H1 (cell line): ENCODE measurements around the gene AQP12A. TPM values are rescaled to one million over a fixed set of nuclear protein-coding genes. Genes with fewer than 3 reads are reported as not detected.

ENCODE experiments used
- CTCF ChIA-PET: fragments of 300-600 bp; sonication (Branson Sonifier 250); formaldehyde crosslinking; loops from one replicate; lab custom pipeline; 2021; ENCODE audit not compliant: partially characterized antibody; lab: Charles Lee
- POLR2A ChIA-PET: fragments of 300-600 bp; sonication (Branson Sonifier 250); formaldehyde crosslinking; loops from one replicate; lab custom pipeline; 2021; ENCODE audit warnings: inconsistent platforms; ENCODE audit not compliant: partially characterized antibody; lab: Charles Lee
- DNase-seq, 2 experiments: peaks; one replicate each; pipeline versions ENCODE4 v3.0.0 to v3.0.0-alpha.2; 2010 to 2022; ENCODE audit warnings: low spot score in 2 of 2, low read depth in 1 of 2, mixed read lengths in 1 of 2
- FAIRE-seq: peaks from 2 replicates; lab custom pipeline; 2011; peaks lifted over from hg19 to GRCh38; lab: Jason Lieb, UNC
- H2AFZ ChIP-seq: 2 replicates; pipeline ENCODE4 v1.8.1; 2012; ENCODE audit warnings: low read length, inconsistent platforms
- H2AK5ac ChIP-seq: 2 replicates; pipeline ENCODE4 v1.6.1; 2013; ENCODE audit warnings: low read depth, low read length
- H2BK120ac ChIP-seq: replicated peaks from 2 replicates; pipeline ENCODE3; 2013; ENCODE audit warnings: low read depth, low read length, inconsistent platforms
- H2BK12ac ChIP-seq: 2 replicates; pipeline ENCODE4 v1.6.1; 2013; ENCODE audit warnings: low read depth, low read length
- H2BK15ac ChIP-seq: 2 replicates; pipeline ENCODE4 v1.6.1; 2013; ENCODE audit warnings: low read length
- H2BK20ac ChIP-seq: 2 replicates; pipeline ENCODE4 v1.6.1; 2013; ENCODE audit warnings: low read length
- H2BK5ac ChIP-seq: 2 replicates; pipeline ENCODE4 v1.6.1; 2013; ENCODE audit warnings: low read depth, low read length
- H3K14ac ChIP-seq: 2 replicates; pipeline ENCODE4 v1.6.1; 2013; ENCODE audit warnings: inconsistent platforms; ENCODE audit not compliant: insufficient read length
- H3K18ac ChIP-seq: 2 replicates; pipeline ENCODE4 v1.6.1; 2013; ENCODE audit warnings: low read length; ENCODE audit errors: extremely low read depth
- H3K23ac ChIP-seq: 2 replicates; pipeline ENCODE4 v1.6.1; 2013; ENCODE audit warnings: inconsistent platforms; ENCODE audit not compliant: insufficient read length
- H3K23me2 ChIP-seq: 2 replicates; pipeline ENCODE4 v1.6.1; 2013; ENCODE audit warnings: low read depth, low read length
- H3K27ac ChIP-seq: 2 replicates; pipeline ENCODE4 v1.6.1; 2011; ENCODE audit warnings: low read depth, low read length, inconsistent platforms
- H3K27me3 ChIP-seq, 4 experiments: replicated peaks in 1 of 4; 1 replicate in 1 of 4; 2 replicates in 3 of 4; pipeline versions ENCODE4 v1.6.1 to v1.8.1; 2011 to 2013; ENCODE audit warnings: low read length in 3 of 4, mild to moderate bottlenecking in 3 of 4, inconsistent platforms in 2 of 4, mixed read lengths in 2 of 4, moderate library complexity in 1 of 4; ENCODE audit not compliant: control insufficient read depth in 3 of 4, insufficient read depth in 3 of 4; ENCODE audit errors: extremely low read depth in 1 of 4
- H3K36me3 ChIP-seq, 4 experiments: 2 replicates each; pipeline versions ENCODE4 v1.6.1 to v1.8.1; 2011 to 2013; ENCODE audit warnings: mild to moderate bottlenecking in 4 of 4, low read length in 3 of 4, moderate library complexity in 2 of 4, control low read depth in 1 of 4, inconsistent platforms in 1 of 4; ENCODE audit not compliant: insufficient read depth in 4 of 4, control insufficient read depth in 2 of 4
- H3K4ac ChIP-seq: replicated peaks from 2 replicates; pipeline ENCODE3; 2013; ENCODE audit warnings: low read length, low read depth, mixed read lengths, inconsistent platforms; ENCODE audit not compliant: insufficient read length
- H3K4me1 ChIP-seq, 4 experiments: replicated peaks in 1 of 4; 1 replicate in 1 of 4; 2 replicates in 3 of 4; pipeline versions ENCODE4 v1.6.1 to v1.8.1; 2011 to 2013; ENCODE audit warnings: low read length in 3 of 4, inconsistent platforms in 2 of 4, mixed read lengths in 1 of 4; ENCODE audit not compliant: insufficient read depth in 4 of 4, control insufficient read depth in 3 of 4
- H3K4me2 ChIP-seq, 2 experiments: 2 replicates each; pipeline versions ENCODE4 v1.6.1 to v1.8.1; 2011 to 2013; ENCODE audit warnings: low read depth in 2 of 2, low read length in 2 of 2, control low read depth in 1 of 2, inconsistent platforms in 1 of 2, mild to moderate bottlenecking in 1 of 2; ENCODE audit not compliant: insufficient read depth in 1 of 2
- H3K4me3 ChIP-seq, 4 experiments: fragments of 200-600, 300-600 bp in 1 of 4; sonication (generic), shearing (Covaris generic), sonication (Bioruptor Twin) in 1 of 4; 2 replicates each; pipeline versions ENCODE4 v1.5.1 to v1.8.1; 2011 to 2016; ENCODE audit warnings: low read length in 4 of 4, low read depth in 3 of 4, control low read depth in 2 of 4, inconsistent platforms in 2 of 4, mild to moderate bottlenecking in 2 of 4, mixed read lengths in 1 of 4, moderate library complexity in 1 of 4; ENCODE audit not compliant: insufficient read depth in 2 of 4; ENCODE audit errors: extremely low read depth in 1 of 4
- H3K56ac ChIP-seq: replicated peaks from 2 replicates; pipeline ENCODE3; 2013; ENCODE audit warnings: low read depth, mild to moderate bottlenecking, mixed read lengths, low read length, inconsistent platforms; ENCODE audit not compliant: insufficient read length
- H3K79me1 ChIP-seq: 2 replicates; pipeline ENCODE4 v1.6.1; 2013; ENCODE audit warnings: low read depth, low read length, control low read depth
- H3K79me2 ChIP-seq, 2 experiments: 2 replicates each; pipeline versions ENCODE4 v1.6.1 to v1.8.1; 2012 to 2013; ENCODE audit warnings: low read length in 2 of 2, mild to moderate bottlenecking in 2 of 2, inconsistent platforms in 1 of 2; ENCODE audit not compliant: insufficient read depth in 2 of 2, control insufficient read depth in 1 of 2
- H3K9ac ChIP-seq, 4 experiments: replicated peaks in 1 of 4; 1 replicate in 1 of 4; 2 replicates in 3 of 4; pipeline versions ENCODE4 v1.6.1 to v1.8.1; 2011 to 2013; ENCODE audit warnings: low read depth in 3 of 4, low read length in 3 of 4, control low read depth in 2 of 4, mild to moderate bottlenecking in 2 of 4, moderate library complexity in 2 of 4, inconsistent platforms in 1 of 4; ENCODE audit errors: extremely low read depth in 1 of 4
- H3K9me3 ChIP-seq, 2 experiments: 2 replicates each; pipeline versions ENCODE4 v1.6.1 to v1.8.1; 2012 to 2013; ENCODE audit warnings: mild to moderate bottlenecking in 2 of 2, moderate library complexity in 2 of 2, control low read depth in 1 of 2, inconsistent platforms in 1 of 2, low read depth in 1 of 2, low read length in 1 of 2, mixed read lengths in 1 of 2; ENCODE audit not compliant: insufficient read depth in 2 of 2
- H4K20me1 ChIP-seq, 2 experiments: replicated peaks in 1 of 2; 2 replicates each; pipeline versions ENCODE3 to v1.8.1; 2011 to 2013; ENCODE audit warnings: inconsistent platforms in 2 of 2, low read length in 2 of 2, mild to moderate bottlenecking in 1 of 2; ENCODE audit not compliant: insufficient read depth in 2 of 2, control insufficient read depth in 1 of 2
- H4K5ac ChIP-seq: 2 replicates; pipeline ENCODE4 v1.6.1; 2013; ENCODE audit warnings: low read length, low read depth, mixed read lengths, inconsistent platforms; ENCODE audit not compliant: insufficient read length
- H4K8ac ChIP-seq: 2 replicates; pipeline ENCODE4 v1.8.0; 2013; ENCODE audit warnings: mild to moderate bottlenecking, moderate library complexity, low read length, inconsistent platforms; ENCODE audit not compliant: insufficient read depth; ENCODE audit errors: extremely low read depth
- H4K91ac ChIP-seq: replicated peaks from 2 replicates; pipeline ENCODE3; 2013; ENCODE audit warnings: low read length, mixed read lengths, inconsistent platforms; ENCODE audit not compliant: insufficient read length
- JUND ChIP-seq: IDR thresholded peaks from 2 replicates; pipeline ENCODE4 v1.6.1; 2011; ENCODE audit warnings: mild to moderate bottlenecking, improper control_type of control experiment, low read length
- POLR2AphosphoS5 ChIP-seq: IDR thresholded peaks from 2 replicates; pipeline ENCODE4 v1.6.1; 2011; ENCODE audit warnings: low read depth, low read length
- WGBS, 2 experiments: shearing (Covaris generic) in 1 of 2; methylation state at CpG; one replicate each; pipeline versions ENCODE4 v1.1.6 to v1.1.7; 2013 to 2015; ENCODE audit warnings: low lambda C conversion rate in 2 of 2, mixed read lengths in 2 of 2, inconsistent platforms in 1 of 2, low coverage in 1 of 2, missing lambda C conversion rate in 1 of 2; ENCODE audit not compliant: insufficient replicate concordance in 2 of 2, insufficient coverage in 1 of 2, insufficient read length in 1 of 2; ENCODE audit errors: extremely low coverage in 1 of 2, missing lambda C conversion rate in 1 of 2; 5-methylcytosine and 5-hydroxymethylcytosine counted together
- polyA plus RNA-seq, 7 experiments: library from polyadenylated mRNA; depleted of rRNA in 3 of 7; stranded (reverse) in 5 of 7; unstranded in 2 of 7; fragments of >200 nt in 5 of 7; fragments of 200-250 nt in 2 of 7; gene quantifications; 1 replicate in 5 of 7; 2 replicates in 1 of 7; 4 replicates in 1 of 7; pipeline versions ENCODE4 v1.2.1 to v1.2.3, GENCODE V29; 2011 to 2013; ENCODE audit warnings: missing spikeins in 2 of 7, mixed read lengths in 2 of 7
- total RNA-seq: library from RNA; stranded (reverse); fragmentation: NEBNext Ultra II Directional; extraction: Animal tissue kit (Norgen Biotek cat#: 25700); gene quantifications from 2 replicates; pipeline ENCODE4 v1.2.1, GENCODE V29; 2021

The AQP12A gene
- total and polyA plus RNA-seq, 2 of the 8 experiments (the other 6 are each of a cell fraction or from before 2014, with no cell fraction given): not detected

DNA sequence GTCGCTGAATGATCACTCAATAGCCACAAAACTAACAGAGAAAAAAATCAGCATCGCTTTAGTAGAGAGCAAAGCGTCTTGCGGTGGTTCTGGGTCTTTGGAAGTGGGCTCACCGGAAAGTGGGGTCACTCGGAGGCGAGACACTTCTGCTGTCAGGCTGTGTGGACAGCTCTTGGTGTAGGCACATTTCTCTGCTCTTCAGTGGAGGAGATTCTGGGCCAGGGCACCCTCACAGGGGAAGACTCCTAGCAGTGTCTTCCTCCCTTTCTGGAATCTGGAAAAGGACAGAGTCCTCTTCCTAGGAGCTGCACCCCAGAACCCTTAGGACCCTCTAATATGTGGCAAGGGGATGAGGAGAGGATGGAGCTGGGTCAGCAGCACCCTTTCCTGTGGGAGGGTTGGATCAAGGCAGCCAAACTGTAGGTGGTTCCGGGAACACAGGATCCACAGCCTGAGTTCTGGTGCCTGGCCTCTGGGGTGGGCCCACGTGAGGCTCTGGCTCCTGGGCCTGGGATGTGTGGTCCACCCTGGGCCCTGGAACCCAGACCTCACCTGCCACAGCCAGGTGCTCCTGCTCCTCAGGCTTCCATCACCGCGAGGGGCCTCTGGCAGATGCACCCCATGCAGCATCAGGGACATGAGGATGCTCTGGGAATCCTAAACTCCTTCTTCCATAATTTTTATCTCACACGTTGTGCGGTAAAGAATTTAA is 41.3 kb upstream of the AQP12A start:
- H4K91ac ChIP-seq: no peak overlapping the region
- TF ChIP-seq POLR2AphosphoS5 (no peak), JUND (no peak)
- H3K79me1 ChIP-seq: no peaks in the 10 kb centered on the region
- ChIA-PET POLR2A (no interaction called here), CTCF (no interaction called here)
- peaks cover 0 to 4% (median 2%) of the 10 kb centered on the region in 4 experiments; a peak in 3 of 7 replicates for H3K27me3 ChIP-seq
- H2BK5ac ChIP-seq: no peak overlapping the region
- no peak overlapping the region for H2AFZ ChIP-seq
- no peak overlapping the region for H2AK5ac ChIP-seq
- WGBS, 2 experiments: 91% methylated on average over 13 of the region's 13 CpGs; no CpG with 5 or more reads in 1 of the 2 experiments
- DNase-seq (peak in 1 of 2 experiments; percentile 14), FAIRE-seq (no peak)
- no peak overlapping the region for H2BK120ac ChIP-seq
- H2BK20ac ChIP-seq: no peak overlapping the region
- H4K5ac ChIP-seq: no peak overlapping the region
- no peak overlapping the region for H3K4me3 ChIP-seq
- H3K4ac ChIP-seq: no peak overlapping the region
- no peak overlapping the region for H3K56ac ChIP-seq
- H4K8ac ChIP-seq: no peak overlapping the region
- no peak overlapping the region for H3K14ac ChIP-seq
- no peaks in the 10 kb centered on the region for H4K20me1 ChIP-seq
- no peak overlapping the region for H2BK12ac ChIP-seq
- no peaks in the 10 kb centered on the region for H3K9me3 ChIP-seq
- H3K18ac ChIP-seq: no peak overlapping the region
- H3K23ac ChIP-seq: no peak overlapping the region
- H3K4me2 ChIP-seq: no peak overlapping the region
- H3K27ac ChIP-seq: no peak overlapping the region
- H3K36me3 ChIP-seq: no peaks in the 10 kb centered on the region
- H2BK15ac ChIP-seq: no peak overlapping the region
- H3K23me2 ChIP-seq: no peaks in the 10 kb centered on the region
- H3K9ac ChIP-seq: no peak overlapping the region
- H3K79me2 ChIP-seq: no peaks in the 10 kb centered on the region
- peaks cover 0 to 10% (median 6%) of the 10 kb centered on the region in 4 experiments; a peak in 5 of 7 replicates for H3K4me1 ChIP-seq
